NCI-H526 (cell line): Measurements from ENCODE around the gene EFHC1.

Experiments used
- DNase-seq, 2 experiments: peaks; one replicate each; lab custom pipeline; 2025; lab: John Stamatoyannopoulos, UW

EFHC1 gene

DNA sequence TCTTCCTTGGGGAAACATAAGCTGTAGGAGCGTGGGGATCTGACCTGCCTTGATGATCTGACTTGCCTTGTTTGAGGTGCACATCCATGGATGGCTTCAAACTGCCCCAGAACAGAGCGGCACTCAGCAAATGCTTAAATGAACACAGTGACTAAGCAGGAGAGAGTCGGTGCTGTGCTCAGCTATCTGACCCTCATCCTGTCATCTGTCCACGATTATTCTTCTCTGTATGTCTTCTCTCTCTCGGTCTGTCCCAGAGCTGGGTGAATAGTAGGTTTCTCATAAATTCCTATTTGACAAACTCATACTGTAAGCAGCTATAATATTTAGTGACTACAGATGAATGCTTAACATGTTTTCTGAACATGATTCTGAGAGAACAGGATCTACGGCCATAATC, 119.5 kb downstream of the EFHC1 start:
- DNase-seq, result no peak

DNA sequence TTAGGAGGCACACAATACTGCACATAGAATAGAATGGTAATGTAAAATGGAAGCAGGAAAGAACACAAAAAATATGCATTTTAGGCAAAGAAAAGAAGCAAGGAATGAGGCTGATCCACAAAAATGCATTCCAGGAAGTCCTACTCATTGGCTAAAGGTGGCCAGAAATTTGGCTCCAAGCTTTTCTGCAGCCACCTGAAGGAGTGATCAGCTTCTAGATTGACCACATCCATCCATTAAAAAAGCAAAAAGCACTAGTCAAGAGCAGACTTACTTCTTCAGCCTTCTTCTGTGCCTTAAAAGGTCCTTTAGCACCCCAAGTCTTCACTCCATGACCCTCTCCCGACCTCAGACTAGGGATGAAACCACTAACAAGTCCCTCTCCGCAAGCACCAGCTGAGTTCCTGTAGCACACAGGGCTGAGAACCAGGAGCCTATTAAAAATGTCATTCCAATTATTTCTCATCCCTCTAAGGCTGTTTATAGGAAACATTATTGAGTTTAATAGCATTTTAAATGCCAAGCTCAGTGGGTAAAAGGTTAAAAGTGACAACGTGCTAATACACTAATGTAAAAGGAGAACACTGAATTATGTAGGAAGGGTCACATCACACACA, 120.3 kb downstream of the EFHC1 start:
- no peak for DNase-seq

DNA sequence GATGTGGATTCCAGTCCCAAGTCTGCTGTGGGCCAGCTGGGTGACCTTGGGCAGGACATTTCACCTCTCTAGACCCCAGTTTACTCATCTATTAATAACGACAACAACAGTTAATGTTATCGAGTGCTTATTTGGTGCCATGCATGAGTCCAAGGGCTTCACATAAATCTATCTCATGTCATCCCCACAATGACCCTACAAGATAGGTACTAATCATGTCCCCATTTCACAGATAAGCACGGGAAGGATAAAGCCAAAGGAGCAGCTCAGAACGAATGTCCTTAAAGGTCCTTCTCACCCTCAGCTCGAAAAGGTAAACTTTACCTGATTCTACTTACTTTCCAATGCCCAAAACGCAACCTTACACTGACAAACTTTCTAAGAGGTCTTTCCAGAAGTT, 121.0 kb downstream of the EFHC1 start:
- DNase-seq, result no peak

DNA sequence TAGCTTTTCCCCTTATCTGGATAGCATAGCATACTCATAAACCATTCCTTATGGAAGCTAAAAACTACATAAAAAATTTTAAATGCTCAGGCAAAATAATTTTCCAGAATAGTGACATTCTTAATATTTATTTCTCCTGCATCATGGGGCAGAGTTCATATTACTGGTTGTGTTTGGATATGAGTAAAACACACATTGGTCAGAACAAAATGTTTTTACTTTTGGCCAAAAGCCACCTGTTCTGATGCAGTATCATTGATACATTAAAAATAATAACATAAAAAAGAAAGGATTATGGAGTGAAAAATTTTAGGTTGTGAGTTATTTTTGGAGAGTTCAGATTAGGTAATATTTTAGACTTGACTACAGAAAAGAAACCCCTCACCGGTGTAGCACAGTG, 123.1 kb downstream of the EFHC1 start:
- DNase-seq, result no peak

DNA sequence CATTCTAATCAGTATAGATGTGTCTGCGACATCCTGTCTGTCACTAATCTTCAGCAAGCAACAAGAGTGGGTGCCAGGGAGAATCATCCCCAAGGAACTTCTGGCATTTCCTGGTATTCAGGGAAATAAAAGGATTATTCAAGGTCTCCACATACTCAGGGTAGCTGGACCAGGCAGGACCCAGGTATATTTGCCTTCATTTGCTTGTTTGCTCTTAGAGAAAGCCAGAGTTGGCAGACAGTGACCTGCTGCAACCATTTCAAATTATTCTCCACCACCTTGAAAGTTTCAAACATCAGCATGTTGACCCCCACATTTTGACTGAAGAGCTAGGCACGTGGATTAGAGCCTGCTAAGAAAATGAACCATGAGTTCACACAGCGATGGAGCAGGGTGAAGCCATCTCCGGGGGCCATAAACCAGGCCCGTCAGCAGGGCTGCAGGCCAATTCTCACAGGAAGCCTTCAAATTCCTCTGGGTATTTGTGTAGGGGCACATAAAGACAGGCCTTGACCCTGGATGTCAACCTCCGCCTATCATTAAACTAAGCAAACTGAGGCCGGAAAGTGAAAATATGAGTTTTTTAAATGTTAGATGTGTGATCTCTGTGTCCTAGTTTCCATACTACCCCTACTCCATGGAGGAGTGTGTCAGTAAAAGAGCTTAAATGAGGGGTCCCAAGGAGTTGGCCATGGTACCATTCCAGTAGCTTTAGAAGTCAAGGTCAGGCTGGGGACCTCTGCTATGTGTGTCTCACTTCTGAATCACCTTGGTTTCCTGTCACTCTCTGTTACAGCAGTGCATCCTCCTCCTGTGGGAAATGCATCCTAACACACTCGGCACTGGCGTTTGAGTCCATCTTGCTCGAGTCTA, 123.8 kb downstream of the EFHC1 start:
- peak in 1 of 2 experiments; percentile 24 for DNase-seq

GRCh38 chr6:52544602-52545405, 124.7 kb downstream of the EFHC1 start:
- peak in 1 of 2 experiments; percentile 8 for DNase-seq

- DNase-seq, result peak in 1 of 2 experiments; percentile 20
Measured at GRCh38 chr6:52545406-52546119, 125.4 kb downstream of the EFHC1 start.

- DNase-seq, result no peak
Measured at GRCh38 chr6:52546192-52546591, 126.0 kb downstream of the EFHC1 start.

GRCh38 chr6:52546678-52547077, 126.5 kb downstream of the EFHC1 start:
- no peak for DNase-seq

- DNase-seq, result no peak
Measured at GRCh38 chr6:52547647-52548352, 127.7 kb downstream of the EFHC1 start.

DNA sequence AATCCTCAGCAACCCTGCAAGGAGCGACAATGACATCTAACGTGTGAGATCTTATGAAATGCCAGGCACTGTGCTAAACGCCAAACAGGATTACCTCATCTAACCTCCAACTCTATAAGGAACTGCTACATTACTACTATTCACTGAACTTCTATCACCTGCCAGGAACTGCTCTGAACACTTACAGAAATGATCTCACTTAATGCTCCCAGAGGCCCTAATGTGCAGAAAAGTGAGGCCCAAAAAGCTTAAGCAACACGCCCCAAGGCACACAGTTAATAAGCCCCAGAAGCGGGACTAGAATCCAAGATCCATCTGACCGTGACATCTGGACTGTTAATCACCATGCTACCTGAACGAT, 128.2 kb downstream of the EFHC1 start:
- no peak for DNase-seq

DNA sequence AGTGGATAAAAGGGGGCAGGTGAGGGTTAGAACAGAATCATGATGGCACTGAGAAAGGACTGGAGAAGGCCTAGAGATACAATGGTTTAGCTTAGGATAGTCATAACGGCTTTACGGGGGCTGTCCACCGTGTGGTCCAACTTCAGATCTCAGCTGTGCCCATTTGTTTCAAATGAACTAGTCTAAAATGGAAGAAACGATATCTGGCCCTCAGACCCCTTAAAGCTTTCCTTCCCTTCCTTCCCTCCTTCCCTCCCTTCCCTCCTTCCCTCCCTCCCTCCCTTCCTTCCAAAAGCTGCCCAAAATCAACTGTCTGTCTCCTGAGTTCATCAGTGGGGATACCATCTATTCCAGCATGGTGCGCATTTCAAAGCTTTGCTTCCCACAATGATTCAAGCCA, 128.9 kb downstream of the EFHC1 start:
- DNase-seq, result no peak

- DNase-seq, result no peak
Measured at GRCh38 chr6:52549428-52549827, 129.3 kb downstream of the EFHC1 start.

- no peak for DNase-seq
Measured at GRCh38 chr6:52550014-52550575, 130.0 kb downstream of the EFHC1 start.

- no peak for DNase-seq
Measured at GRCh38 chr6:52550870-52551269, 130.7 kb downstream of the EFHC1 start.

DNA sequence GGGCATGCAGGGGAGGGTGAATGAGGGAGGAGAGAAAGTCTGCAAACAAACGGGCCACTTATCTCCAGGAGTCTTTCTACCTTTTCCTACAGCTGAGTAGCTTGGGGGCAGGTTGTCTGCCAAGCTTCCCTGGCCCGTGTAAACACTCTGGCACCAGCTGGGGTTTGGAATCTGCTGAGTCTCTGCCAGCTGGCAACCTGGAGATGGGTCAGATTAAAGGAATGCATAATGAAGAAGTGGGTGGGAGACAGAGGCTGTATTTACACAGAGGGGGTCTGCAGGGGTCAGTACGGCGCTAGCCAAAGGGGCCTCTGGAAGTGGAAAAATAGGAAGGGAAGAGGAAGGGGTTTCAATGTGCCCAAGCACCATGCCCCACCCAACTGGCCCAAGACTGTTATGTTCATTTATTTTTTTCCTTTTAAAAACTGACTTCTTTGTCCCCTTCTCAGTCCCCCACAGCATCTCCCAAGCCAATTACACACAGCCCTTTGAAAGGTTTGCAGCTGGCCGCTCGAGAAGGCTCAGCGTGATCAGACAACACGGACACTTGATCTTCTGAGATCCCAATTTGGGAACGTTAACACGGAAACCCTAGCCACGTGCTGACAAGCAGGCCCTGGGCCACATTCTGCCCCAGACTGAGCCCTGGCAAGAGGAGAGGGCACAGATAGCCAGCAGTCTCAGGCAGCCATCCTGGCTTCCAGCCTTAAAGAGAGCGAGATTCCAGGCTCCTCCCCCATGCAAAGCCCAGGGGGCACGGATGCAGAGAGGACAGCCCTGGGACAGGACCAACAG, 131.5 kb downstream of the EFHC1 start:
- peak; percentile 86 to 91 for DNase-seq

GRCh38 chr6:52552278-52552643, 132.1 kb downstream of the EFHC1 start:
- peak; percentile 90 to 93 for DNase-seq

DNA sequence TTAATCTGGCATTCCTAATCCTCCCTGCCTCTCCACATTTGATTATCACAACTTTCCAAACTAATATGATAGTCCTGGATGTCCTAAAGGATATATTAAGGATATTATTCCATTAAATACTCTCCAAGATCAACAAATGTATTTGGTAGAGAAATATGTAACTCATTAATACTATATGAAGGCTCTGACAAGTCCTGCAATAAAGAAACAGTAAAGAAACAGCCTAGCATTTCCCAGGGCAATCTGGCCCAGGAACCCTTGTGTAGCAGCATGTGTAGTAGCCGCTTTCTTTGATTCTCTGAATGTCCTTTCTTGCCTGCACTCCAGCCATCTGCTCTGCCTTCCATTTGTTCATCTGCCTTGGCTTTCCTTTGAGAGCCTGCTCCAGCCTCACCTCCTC, 133.0 kb downstream of the EFHC1 start:
- DNase-seq, result no peak

DNA sequence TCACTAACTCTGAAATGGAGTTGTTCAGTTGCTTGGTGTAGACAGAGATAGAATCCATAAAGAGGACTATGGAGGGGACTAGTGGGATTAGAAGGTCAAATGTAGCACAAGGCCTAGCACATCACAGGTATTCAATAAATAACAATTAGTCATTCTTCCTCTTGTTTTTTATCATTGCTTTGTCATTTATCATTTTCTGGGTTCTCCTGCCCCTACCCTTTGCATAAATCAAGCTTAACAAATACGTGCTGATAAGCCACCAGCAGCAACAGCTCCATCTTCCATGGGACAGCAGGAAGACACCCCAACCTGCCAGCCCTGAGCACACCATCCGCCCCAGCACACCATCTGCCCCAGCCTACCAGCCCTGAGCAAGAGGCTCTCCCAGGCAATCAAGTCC, 133.6 kb downstream of the EFHC1 start:
- no peak for DNase-seq

DNA sequence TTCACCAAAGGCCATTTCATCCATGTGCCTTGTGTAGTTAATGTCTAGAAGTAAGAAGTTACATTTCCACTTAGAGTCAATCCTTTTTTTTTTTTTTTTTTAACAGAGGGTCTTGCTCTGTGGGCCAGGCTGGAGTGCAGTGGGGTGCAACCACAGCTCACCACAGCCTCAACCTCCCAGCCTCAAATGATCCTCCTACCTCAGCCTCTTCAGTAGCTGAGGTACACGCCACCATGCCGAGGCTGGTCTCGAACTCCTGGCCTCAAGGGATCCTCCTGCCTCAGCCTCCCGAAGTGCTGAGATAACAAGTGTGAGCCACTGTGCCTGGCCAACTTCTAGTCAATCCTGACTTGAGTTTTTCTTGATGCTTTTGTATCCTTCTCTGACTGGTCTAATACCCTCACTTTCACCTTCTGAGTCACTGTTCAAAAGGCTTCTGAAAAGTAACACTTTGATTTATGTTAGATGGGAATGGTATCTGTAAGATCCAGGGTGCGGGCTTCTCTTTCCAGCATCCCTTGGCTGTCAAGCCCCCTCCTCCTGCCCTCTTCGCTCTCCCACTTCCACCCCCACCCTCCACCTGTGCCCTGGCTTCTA, 134.6 kb downstream of the EFHC1 start:
- DNase-seq, result no peak
